ENCODE measurements around the gene SVIL.

SVIL gene

DNA sequence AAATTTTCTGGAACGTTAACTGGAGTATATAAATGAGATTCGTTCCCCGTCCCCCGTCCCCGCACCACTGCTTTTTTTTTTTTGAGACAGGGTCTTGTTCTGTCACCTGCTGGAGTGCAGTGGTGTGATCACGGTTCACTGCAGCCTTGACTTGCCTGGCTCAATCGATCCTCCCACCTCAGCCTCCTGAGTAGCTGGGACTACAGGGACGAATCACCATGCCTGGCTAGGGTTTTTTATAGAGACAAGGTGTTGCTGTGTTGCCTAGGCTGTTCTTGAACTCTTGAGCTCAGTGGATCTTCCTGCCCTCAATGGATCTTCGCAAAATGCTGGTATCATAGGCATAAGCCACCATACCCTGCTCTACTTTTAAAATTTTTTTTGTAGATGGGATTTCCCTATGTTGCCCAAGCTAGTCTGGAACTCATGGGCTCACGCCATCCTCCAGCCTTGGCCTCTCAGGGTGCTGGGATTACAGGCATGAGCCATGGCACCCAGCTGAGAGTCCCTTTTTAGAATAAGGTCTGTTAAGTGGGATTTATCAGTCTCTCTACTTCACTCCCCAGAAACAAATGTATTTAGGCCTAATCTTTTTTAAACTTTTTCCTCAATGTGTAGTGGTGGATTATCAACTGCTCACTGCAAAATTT lies 223.0 kb downstream of the SVIL start:
- peak; percentile 22 for DNase-seq (ENCODE audit: low spot score)

DNA sequence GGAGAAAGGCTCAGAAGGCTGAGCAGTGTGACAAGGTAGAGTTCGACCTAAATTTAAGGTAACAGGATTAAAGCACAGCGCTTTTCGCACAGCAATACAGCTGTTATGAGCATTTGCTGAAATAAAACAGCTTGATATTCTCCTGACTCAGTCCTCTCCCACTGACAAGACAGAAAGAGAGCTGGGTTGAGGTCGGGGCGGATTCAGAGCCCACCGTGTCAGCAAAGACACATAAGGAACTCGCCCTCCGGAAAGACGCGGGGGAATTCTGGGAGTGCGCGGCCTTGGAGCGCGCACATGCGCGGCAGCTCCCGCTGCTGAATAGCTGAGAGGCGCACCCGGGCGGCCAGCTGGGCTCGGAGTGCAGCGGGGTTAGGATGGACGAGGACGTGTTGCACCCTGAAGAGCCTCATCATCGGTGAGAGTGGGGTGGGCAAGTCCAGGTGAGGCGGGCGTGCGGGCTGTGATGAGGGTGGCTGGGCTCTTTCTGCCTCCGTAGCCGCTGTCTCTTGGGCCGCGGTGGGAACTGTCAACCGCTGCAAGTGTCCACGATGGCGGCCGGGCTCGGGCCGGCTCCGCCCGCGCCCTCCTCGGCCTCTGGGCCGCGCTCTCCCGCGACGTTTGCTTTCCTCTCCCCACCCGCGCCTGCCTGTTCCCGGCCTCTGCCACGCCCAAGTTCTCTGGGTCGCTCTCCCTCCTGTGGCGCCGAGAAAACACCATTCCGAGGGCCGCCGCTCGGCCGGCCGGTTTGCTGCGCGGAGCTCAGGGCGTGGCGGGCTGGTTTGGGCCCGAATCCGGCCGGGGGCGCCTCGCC lies 225.3 kb downstream of the SVIL start:
- peak; percentile 77 for DNase-seq (ENCODE audit: low spot score)

GRCh38 chr10:29408847-29409240 lies 225.9 kb downstream of the SVIL start:
- no peak for DNase-seq (ENCODE audit: low spot score)

Data from kidney tubule cell (primary cell).